Left lung (tissue), 10 donors: ENCODE results near the gene ACSS3. TPM values are rescaled to one million over a fixed set of nuclear protein-coding genes. Genes with fewer than 3 reads are reported as not detected.
"Not testable (repeated sequence)": the region's sequence is repeated elsewhere in the genome, so short reads cannot be mapped to it uniquely, and the experiment has no call there.

Source experiments
- ATAC-seq: fragments of 200-7000 bp; cut with Tn5 transposase; one replicate; pipeline ENCODE4 v1.9.1; 2020; ENCODE audit warnings: moderate library complexity
- DNase-seq, 4 donors: peaks; one replicate each; pipeline ENCODE4 v3.0.0-alpha.2; 2013 to 2020
- H3K27ac ChIP-seq, 2 donors: fragments of 200-600 bp; sonication (generic) in 1 of 2; one replicate each; pipeline versions ENCODE4 v1.5.0 to v1.8.0; 2020 to 2021
- H3K27me3 ChIP-seq, 2 donors: fragments of 200-600 bp; sonication (generic) in 1 of 2; one replicate each; pipeline versions ENCODE4 v1.5.0 to v1.8.0; 2020 to 2021
- H3K36me3 ChIP-seq, 2 donors: fragments of 200-600 bp; sonication (generic) in 1 of 2; one replicate each; pipeline versions ENCODE4 v1.5.0 to v1.8.0; 2020 to 2021
- H3K4me1 ChIP-seq, 2 donors: fragments of 200-600 bp; one replicate each; pipeline ENCODE4 v1.8.0; 2021
- H3K4me3 ChIP-seq, 2 donors: fragments of 200-600 bp; sonication (generic) in 1 of 2; one replicate each; pipeline versions ENCODE4 v1.5.0 to v1.8.0; 2020 to 2021; ENCODE audit warnings: mild to moderate bottlenecking in 1 of 2
- H3K9me3 ChIP-seq, 2 donors: fragments of 200-600 bp; sonication (generic) in 1 of 2; one replicate each; pipeline versions ENCODE4 v1.5.0 to v1.8.0; 2020 to 2021
- CTCF ChIP-seq, 2 donors: fragments of 200-600 bp; sonication (generic) in 1 of 2; IDR thresholded peaks; one replicate each; pipeline versions ENCODE4 v1.5.0 to v1.8.0; 2021; ENCODE audit warnings: antibody characterized with exemption in 2 of 2
- intact Hi-C, 2 donors: fragments of 100-400 bp; cut with DNase I; formaldehyde crosslinking; loops; one replicate each; pipeline versions ENCODE4 v1.11.2 to v1.14.2; 2022
- polyA plus RNA-seq, 6 donors: library from polyadenylated mRNA; unstranded; fragments of 120-200 nt; gene quantifications; one replicate each; pipeline ENCODE4 v1.2.1, GENCODE V29; 2013; ENCODE audit not compliant: insufficient read length in 6 of 6
- total RNA-seq, 2 donors: library from RNA; stranded (reverse); fragmentation: NEBNext Ultra II Directional; extraction: Animal tissue kit (Norgen Biotek cat#: 25700); gene quantifications; one replicate each; pipeline ENCODE4 v1.2.1, GENCODE V29; 2021
- donor health status: DM: no; HTN: yes; CAD: no.
- donor health status: DM: no; HTN: no; CAD: no.

ACSS3 gene
- total and polyA plus RNA-seq, 8 donors, result 22.9 to 42.7 (median 30.1) TPM

- ATAC-seq, result no peak
- no peak for TF ChIP-seq CTCF (IDR thresholded peaks at IDR 0.05)
- no peak overlapping the region for H3K27ac ChIP-seq
- no peaks in the 10 kb centered on the region for H3K4me1 ChIP-seq
- H3K9me3 ChIP-seq, result no peaks in the 10 kb centered on the region
- H3K27me3 ChIP-seq, result no peaks in the 10 kb centered on the region
- no peaks in the 10 kb centered on the region for H3K36me3 ChIP-seq
- DNase-seq, result no peak
- intact Hi-C loops, result no loop called here
- no peak overlapping the region for H3K4me3 ChIP-seq
Measured at GRCh38 chr12:81114226-81114625, 36.3 kb downstream of the ACSS3 start.

DNA sequence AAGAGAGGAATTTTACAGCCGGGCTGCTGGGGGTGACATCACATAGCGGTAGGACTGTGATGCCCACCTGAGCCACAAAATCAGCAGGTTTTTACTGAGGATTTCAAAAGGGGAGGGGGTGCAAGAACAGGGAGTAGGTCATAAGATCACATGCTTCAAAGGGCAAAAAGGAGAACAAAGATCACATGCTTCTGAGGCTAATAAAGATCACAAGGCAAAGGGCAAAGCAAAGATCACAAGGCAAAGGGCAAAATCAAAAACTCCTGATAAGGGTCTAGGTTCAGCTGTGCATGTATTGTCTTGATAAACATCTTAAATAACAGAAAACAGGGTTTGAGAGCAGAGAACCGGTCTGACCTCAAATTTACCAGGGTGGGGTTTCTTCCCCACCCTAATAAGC, 41.2 kb downstream of the ACSS3 start:
- H3K36me3 ChIP-seq, H3K4me1 ChIP-seq, DNase-seq, H3K27ac ChIP-seq, intact Hi-C loops, H3K4me3 ChIP-seq, H3K27me3 ChIP-seq, H3K9me3 ChIP-seq, ATAC-seq: not testable (repeated sequence)

DNA sequence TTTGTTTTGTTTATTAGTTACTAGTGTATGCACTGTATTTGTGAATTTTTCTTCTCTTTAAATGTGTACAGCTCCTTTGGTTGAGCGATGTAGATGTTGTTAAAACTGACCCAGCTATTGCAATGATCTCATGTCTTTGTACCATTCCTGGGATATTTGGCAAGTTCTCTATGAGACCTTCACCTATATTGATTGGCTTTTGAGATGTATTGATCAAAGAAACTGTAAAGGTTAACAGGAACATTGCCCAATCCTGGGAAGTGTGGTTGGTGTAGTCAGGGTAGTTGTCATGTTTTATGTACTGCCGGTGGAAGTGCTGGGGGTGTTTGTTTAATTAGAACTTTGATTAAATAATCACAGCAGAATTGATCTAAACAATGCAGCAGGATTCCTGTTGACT, 43.1 kb downstream of the ACSS3 start:
- no peak for TF ChIP-seq CTCF (IDR thresholded peaks at IDR 0.05)
- intact Hi-C loops, result no loop called here
- H3K4me1 ChIP-seq, result no peaks in the 10 kb centered on the region
- ATAC-seq (no peak), DNase-seq (no peak)
- H3K27me3 ChIP-seq, result no peaks in the 10 kb centered on the region
- H3K9me3 ChIP-seq, result no peaks in the 10 kb centered on the region
- no peaks in the 10 kb centered on the region for H3K36me3 ChIP-seq
- no peak overlapping the region for H3K27ac ChIP-seq
- H3K4me3 ChIP-seq, result no peak overlapping the region

- no peak for TF ChIP-seq CTCF (IDR thresholded peaks at IDR 0.05)
- Histone ChIP-seq H3K36me3 (no peaks in the 10 kb centered on the region), H3K4me1 (no peaks in the 10 kb centered on the region), H3K27me3 (no peaks in the 10 kb centered on the region), H3K27ac (no peak overlapping the region), H3K9me3 (no peaks in the 10 kb centered on the region), H3K4me3 (no peak overlapping the region)
- DNase-seq (no peak), ATAC-seq (no peak)
- intact Hi-C loops, result no loop called here
Measured at GRCh38 chr12:81123611-81124010, 45.7 kb downstream of the ACSS3 start.

GRCh38 chr12:81125691-81126090, 47.8 kb downstream of the ACSS3 start:
- H3K36me3 ChIP-seq, result no peaks in the 10 kb centered on the region
- no peak for ATAC-seq
- no peaks in the 10 kb centered on the region for H3K4me1 ChIP-seq
- H3K9me3 ChIP-seq, result no peaks in the 10 kb centered on the region
- intact Hi-C loops, result no loop called here
- no peak overlapping the region for H3K4me3 ChIP-seq
- no peaks in the 10 kb centered on the region for H3K27me3 ChIP-seq
- H3K27ac ChIP-seq, result no peak overlapping the region
- DNase-seq, result no peak
- TF ChIP-seq CTCF (IDR thresholded peaks at IDR 0.05), result no peak

DNA sequence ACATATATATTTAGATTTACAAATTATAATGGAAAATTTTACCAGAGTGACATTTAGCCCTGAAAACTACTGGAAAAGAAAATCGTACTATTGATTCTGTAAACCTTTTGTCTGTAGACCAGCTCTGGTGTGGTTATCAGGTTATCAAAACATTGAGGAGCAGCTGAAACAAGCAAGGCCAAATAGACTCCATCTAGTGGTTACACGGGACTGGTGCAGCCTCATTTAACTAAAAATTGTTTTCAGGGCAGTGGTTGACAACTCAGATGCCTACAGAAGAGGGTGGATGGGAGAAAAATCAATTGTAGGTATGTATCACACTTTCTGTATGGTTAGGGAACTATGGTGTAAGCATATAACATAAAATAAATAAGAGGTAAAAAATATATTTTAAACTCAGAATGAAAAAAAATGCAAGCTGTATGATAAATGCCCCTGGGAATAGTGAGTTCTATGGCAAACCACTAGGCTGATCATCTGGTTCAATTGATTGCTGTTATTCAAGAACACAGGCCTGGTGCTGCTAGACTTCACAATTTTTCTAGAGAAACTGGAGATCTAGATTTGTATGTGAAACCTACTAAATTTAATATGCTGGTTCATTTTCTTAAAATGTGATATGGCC, 51.2 kb downstream of the ACSS3 start:
- DNase-seq (peak in 1 of 4 donors; percentile 14), ATAC-seq (peak; percentile 87)
- Histone ChIP-seq H3K36me3 (no peaks in the 10 kb centered on the region), H3K27ac (no peak overlapping the region), H3K4me1 (no peaks in the 10 kb centered on the region), H3K9me3 (no peaks in the 10 kb centered on the region), H3K27me3 (no peaks in the 10 kb centered on the region), H3K4me3 (no peak overlapping the region)
- peak; percentile 33 to 35 for TF ChIP-seq CTCF (IDR thresholded peaks at IDR 0.05)
- intact Hi-C loops, result no loop called here
